C1 segment of cervical spinal cord (tissue), 14 donors: ENCODE measurements around the gene LRRC10B.
"Not testable (repeated sequence)": the region's sequence is repeated elsewhere in the genome, so short reads cannot be mapped to it uniquely, and the experiment has no call there.

Experiments used
- DNase-seq, 14 donors: peaks; one replicate each; lab custom pipeline; 2025; lab: John Stamatoyannopoulos, UW

Gene LRRC10B

GRCh38 chr11:61507962-61508861 is at the start of gene LRRC10B:
Gene LRRC10B (plus strand): TSS chr11:61508749. CDS start chr11:61508999, 250 bp downstream.
- no peak for DNase-seq

DNA sequence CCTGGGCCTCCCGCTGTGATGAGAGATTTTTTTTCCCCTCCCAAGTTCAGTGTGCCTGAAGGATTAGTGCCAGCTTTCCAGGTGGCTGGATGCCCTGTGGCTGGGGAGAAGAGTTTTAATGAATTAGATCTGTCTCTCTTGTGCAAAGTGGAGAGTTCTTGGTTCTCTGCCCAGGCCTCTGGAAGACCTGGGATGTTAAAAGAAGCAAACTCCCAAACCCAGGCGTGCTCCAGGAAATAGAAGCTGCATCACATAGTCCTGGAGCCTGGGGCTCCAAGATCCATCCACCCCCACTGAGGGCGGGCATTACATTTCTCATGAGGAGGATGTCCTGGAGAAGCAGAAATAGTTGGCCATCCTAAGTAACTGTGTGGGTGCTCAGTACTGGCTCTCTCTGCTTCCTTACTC is 48.1 kb upstream of the LRRC10B start:
- DNase-seq, result peak in 6 of 14 donors; percentile 10 to 44 (median 42)

GRCh38 chr11:61460986-61461385 is 47.6 kb upstream of the LRRC10B start:
- no peak for DNase-seq

- not testable (repeated sequence) for DNase-seq
Measured at GRCh38 chr11:61467602-61468001, 40.9 kb upstream of the LRRC10B start.

GRCh38 chr11:61468002-61468401 is 40.5 kb upstream of the LRRC10B start:
- no peak for DNase-seq

GRCh38 chr11:61472282-61472681 is 36.3 kb upstream of the LRRC10B start:
- DNase-seq, result no peak

GRCh38 chr11:61472868-61473267 is 35.7 kb upstream of the LRRC10B start:
- peak in 5 of 14 donors; percentile 5 to 55 (median 29) for DNase-seq

DNA sequence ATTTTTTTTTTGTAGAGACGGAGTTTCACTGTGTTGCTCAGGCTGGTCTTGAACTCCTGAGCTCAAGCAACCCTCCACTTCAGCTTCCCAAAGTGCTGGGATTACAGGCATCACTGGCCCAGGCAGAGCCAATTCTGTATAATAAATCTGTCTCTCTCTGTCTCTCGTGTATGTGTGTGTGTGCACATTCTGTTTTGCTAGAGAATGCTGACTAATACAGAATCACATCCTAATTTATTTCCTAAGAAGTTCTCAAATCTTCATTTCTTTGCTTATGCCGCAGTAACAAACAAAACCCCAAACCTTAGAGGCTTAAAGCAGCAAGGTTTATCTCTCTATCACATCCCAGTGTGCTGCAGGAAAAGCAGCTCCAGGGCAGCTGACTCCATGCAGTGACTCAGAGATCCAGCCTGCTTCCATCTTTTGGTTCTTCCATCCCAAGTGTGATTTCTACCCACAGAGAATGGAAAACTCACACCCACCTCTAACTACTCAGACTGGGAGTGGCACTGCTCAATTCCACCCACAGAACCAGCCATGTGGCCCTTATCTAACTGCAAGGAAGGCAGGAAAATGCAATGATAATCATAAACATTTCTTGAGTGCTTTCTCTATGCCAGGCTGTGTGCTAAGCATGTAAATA is 35.1 kb upstream of the LRRC10B start:
- no peak for DNase-seq

DNA sequence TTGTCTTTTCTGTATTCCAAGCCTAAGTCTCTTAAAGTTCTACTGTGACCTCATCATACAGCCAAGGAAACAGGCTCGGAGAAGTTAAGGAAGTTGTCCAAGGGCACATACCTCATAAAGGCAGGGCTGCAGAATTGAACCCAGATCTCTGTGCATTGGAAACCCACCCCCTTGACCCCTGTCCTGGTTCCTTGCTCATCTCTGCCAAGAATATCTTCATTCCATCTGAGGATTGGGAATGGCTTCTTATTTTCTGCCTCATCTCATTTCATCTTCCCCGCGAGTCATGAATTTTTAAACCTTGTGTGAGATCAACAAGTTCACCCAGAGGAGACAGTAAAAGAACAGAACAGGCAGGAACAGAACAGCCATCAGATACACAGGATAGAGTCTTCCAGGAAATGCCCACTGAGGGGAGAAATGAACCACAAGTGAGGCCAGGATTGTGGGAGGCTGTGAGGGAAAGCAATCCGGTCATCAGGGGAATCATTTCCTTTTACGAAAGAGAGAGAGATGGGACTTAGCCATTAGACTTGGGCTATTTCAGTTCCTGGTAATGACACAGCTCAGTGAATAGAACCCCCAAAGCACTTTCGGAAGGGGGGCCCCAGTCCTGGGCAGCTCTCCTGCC is 34.4 kb upstream of the LRRC10B start:
- DNase-seq, result no peak

GRCh38 chr11:61475433-61475832 is 33.1 kb upstream of the LRRC10B start:
- DNase-seq, result no peak

DNA sequence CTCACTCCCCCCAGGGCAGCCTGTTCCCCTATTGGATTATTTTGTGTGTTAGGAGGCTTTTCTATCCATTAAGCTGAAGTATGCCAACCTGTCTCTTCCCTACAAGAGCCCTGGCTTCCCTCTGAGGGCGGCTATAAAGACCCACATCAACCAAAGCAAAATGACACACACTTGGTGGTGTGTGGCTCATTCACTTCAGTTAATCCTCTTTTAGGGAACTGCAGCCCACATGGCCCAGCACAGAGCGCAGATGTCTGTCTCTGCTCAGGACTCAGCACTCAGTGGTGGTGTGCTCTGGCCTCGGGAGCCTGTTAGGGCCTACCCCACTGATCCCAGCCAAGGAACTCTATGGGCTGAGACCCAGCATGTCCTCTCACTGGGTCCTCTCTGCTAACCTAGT is 32.2 kb upstream of the LRRC10B start:
- DNase-seq, result no peak

DNA sequence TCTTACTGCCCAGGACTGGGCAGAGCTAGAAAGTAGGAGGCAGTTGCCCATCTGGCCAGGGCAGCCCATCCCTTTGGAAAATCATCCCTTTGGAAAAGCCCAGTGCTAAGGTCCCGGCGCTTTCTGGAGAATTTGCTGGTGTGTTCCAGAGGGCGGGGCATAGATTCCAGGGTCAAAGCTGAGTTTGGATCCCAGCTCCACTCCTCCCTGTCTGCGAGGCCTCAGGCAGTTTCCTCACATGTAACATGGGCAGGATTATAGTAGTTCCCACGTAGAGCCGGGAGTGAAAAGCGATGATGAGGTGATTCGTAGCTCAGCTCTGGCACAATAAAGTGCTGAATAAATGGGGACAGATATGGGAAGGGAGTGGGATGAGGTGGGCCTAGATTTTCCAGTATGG is 31.4 kb upstream of the LRRC10B start:
- no peak for DNase-seq

DNA sequence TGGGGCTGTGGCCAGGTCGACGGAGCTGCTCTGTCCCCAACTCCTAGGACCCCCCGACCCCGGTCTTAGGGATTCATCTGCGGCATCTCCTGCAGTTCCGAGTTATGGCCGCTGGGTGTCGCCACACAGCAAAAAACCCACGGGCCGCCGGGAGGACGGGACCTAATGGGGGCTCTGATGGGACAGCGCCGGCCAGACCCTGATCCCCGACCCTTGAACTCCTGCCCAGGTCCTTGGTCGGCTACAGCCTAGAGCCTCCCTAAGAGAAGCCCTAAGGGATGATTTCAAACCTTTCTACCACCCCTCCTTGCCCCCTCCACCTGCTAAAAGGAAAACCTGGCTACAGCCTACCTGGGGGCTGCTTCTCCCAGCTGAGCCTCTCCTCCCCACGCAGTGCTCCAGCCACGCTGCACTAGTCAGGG is 30.8 kb upstream of the LRRC10B start:
- DNase-seq, result peak in 4 of 14 donors; percentile 12 to 32 (median 17)

DNA sequence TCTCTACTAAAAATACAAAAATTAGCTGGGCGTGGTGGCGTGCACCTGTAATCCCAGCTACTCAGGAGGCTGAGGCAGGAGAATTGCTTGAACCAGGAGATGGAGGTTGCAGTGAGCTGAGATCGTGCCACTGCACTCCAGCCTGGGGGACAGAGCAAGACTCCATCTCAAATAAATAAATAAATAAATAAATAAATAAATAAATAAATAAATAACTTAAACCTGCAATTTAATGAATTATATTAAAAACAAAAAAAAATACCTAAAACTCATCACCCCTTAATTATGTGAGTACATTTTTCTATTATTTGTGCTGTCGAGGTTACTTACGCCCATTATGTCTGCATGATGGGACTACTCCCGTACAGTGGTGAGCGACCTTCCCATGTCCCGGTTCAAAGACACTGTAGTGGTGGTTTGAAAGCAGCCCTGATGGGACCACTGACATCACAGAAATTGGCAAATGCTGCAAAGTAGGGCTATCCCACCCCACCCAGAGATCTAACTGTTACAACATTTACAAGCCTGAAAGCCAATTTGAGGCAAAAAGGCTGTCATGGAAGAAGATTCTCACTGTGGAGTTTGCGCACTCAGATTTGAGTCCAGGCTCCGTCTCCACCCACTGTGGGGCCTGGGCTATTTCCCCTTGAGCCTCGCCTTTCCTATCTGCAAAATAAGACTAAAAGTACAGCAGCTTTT is 29.0 kb upstream of the LRRC10B start:
- not testable (repeated sequence) for DNase-seq

GRCh38 chr11:61480261-61480993 is 28.1 kb upstream of the LRRC10B start:
- DNase-seq, result no peak

GRCh38 chr11:61480994-61481335 is 27.6 kb upstream of the LRRC10B start:
- DNase-seq, result no peak

- no peak for DNase-seq
Measured at GRCh38 chr11:61481806-61482205, 26.7 kb upstream of the LRRC10B start.

DNA sequence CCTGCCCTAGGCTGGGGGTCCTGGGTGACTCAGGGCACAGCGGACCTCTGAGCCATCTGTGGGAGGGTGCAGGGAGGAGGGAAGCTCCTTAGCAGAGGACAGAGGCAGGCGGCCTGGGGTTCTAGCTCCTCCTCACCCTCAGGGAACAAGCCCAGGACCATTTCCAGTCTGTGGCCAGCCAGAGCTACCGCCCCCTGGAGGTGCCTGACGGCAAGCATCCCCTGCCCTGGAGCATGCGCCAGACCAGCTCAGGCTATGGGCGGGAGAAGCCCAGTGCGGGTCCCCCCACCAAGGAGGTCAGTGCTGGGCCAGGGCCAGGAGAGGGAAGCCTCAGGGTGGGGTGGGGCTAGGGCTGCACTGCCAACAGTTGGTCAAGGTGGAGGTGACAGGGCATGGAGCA is 26.0 kb upstream of the LRRC10B start:
- DNase-seq, result no peak

DNA sequence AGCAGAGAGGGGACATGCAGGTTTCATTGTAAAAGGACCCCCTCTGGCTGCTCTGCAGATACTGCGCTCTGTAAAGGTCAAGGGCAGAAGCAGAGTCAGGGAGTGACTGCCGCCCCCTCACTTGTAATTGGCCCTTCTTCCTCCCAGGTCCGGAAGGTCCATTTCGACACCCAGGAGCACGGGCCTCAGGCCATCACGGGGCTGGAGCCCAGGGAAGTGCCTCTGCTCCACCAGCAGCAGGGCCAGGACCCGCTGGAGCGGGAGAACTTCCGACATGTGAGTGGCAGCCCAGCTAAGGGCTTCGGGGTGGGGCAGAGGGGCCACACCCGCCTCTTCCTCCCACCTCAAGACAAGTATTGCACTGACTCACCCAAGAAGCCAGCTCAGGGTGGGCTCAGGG is 24.0 kb upstream of the LRRC10B start:
- no peak for DNase-seq

DNA sequence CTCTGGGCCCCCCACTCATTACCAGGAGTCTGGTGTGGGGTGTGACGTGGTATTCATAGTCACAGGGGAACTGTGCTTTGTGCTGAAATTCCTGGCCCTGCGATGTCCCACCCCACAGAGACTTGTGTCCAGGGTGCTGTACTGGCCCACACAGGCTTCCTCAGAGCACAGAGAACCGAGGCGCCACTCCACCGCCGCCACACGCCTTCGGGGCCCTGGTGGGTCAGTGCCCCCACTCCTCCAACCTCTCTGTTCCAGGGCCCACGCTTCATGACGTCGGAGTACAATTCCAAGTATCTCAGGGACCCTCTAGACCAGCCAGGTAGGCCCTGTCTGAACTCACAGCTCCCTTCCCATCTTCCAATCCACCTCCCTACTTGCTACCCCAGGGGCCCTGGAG is 23.5 kb upstream of the LRRC10B start:
- DNase-seq, result no peak

- DNase-seq, result no peak
Measured at GRCh38 chr11:61486011-61486620, 22.4 kb upstream of the LRRC10B start.
